NCI-H2227 (cell line): ENCODE measurements around the gene MRPL23.

Experiments
- DNase-seq: peaks from one replicate; lab custom pipeline; 2025; ENCODE audit not compliant: unreplicated experiment; lab: John Stamatoyannopoulos, UW

The MRPL23 gene

GRCh38 chr11:1920909-1921573, 26.1 kb upstream of the MRPL23 start:
- DNase-seq, result no peak

GRCh38 chr11:1921574-1922141, 25.5 kb upstream of the MRPL23 start:
- no peak for DNase-seq

- no peak for DNase-seq
These were observed 24.6 kb upstream of the MRPL23 start for GRCh38 chr11:1922481-1923081.

GRCh38 chr11:1923201-1923956, 23.8 kb upstream of the MRPL23 start:
- no peak for DNase-seq

GRCh38 chr11:1924181-1924580, 23.0 kb upstream of the MRPL23 start:
- no peak for DNase-seq

GRCh38 chr11:1924646-1925372, 22.3 kb upstream of the MRPL23 start:
- DNase-seq, result no peak

GRCh38 chr11:1925373-1926155, 21.6 kb upstream of the MRPL23 start:
- DNase-seq, result no peak

- DNase-seq, result no peak
These were observed 20.7 kb upstream of the MRPL23 start for GRCh38 chr11:1926156-1927025.

- no peak for DNase-seq
These were observed 19.9 kb upstream of the MRPL23 start for GRCh38 chr11:1927026-1927847.

GRCh38 chr11:1927848-1928469, 19.2 kb upstream of the MRPL23 start:
- DNase-seq, result no peak

GRCh38 chr11:1928470-1928890, 18.7 kb upstream of the MRPL23 start:
- no peak for DNase-seq

GRCh38 chr11:1928891-1929541, 18.1 kb upstream of the MRPL23 start:
- no peak for DNase-seq

- DNase-seq, result no peak
These were observed 17.3 kb upstream of the MRPL23 start for GRCh38 chr11:1929621-1930461.

GRCh38 chr11:1930462-1930830, 16.7 kb upstream of the MRPL23 start:
- no peak for DNase-seq

- no peak for DNase-seq
These were observed 15.6 kb upstream of the MRPL23 start for GRCh38 chr11:1931341-1932104.

GRCh38 chr11:1932105-1932480, 15.0 kb upstream of the MRPL23 start:
- DNase-seq, result no peak
